ENCODE measurements around the gene SLC9A8.

DNA sequence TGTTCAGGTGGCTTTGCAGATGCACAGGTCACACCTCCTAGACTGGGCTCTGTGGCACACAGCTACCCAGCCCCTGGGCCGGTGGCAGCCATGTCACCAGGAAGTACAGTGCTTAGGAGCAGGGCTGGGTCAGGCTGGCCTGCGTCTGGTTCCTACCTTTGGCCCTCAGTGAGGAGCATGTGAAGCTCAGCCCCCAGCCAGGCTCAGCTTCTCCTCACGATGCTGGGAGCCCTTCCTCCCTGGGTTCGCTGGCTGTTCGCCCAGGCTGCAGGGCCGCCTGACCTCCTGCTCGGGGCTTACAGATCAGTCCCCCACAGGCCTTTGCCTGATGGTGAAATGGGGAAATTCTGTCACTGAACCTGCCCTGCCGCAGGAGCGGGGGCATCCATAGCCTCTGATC is 79.6 kb downstream of the SLC9A8 start:
- TF ChIP-seq GATA2 (IDR thresholded peaks at IDR 0.05; ENCODE audit: low read depth, low read length) (no peak), GATA3 (IDR thresholded peaks at IDR 0.05; ENCODE audit: low read depth, low read length) (no peak)

Measured in SH-SY5Y (cell line).